ENCODE measurements around the gene RHBDL2.
"Not testable (repeated sequence)": the region's sequence is repeated elsewhere in the genome, so short reads cannot be mapped to it uniquely, and the experiment has no call there.

The RHBDL2 gene

DNA sequence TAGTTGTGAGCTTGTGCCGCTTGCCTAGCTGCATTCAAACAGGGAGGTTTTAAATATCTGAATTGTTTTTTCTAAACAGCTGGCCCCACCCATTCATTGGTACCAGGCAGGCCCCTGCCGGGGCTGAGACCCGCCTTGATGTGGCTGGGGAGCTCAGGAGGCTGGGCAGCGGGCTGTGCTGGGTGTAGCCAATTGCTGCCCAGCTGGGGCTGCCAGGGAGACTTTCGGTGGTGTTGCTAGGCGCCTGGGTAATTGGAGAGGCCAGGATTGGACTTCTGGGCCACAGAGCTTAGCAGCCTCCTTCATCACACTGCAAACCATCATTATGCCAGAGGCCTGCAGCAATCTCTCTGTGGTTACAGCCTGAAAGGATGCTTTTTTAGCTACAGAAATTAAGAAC, 12.2 kb downstream of the RHBDL2 start:
- DNase-seq, result no peak

DNA sequence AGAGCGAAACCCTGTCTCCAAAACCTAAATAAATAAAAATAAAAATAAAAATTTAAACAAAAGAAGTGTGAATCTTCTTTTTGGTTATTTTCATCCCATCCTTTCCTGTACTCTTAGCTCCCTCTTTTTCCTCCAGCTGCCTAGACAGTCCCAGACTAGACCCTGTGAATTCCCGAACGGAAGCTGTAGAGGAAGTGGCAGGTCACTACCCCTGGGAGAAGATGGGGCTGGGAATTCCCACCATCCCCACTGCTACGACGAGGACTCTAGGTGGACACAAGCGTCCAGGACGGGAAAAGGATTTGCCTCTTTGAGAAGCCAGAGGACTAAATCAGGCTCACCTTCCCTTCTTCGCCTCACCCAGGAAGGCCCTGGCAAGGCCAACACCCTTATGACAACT, 12.6 kb downstream of the RHBDL2 start:
- no peak for DNase-seq

DNA sequence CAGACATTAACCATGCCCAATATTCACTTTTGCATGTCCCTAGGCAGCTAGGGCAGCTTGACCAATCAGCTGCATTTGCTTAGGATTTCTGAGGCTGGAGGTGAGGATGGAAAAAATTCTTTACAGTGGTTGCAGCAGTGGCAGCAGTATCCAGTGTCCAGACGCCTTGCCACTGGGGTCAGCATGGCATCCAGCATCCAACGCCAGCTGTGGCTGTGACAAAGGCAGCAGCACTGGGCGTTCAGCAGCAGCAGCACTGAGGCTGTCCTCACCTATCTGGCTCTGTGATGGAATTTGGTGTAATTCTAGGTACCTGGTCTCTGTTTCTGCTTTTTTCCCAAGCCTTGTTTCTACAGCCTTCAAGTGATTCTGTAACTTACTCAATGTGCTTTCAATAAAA, 15.5 kb downstream of the RHBDL2 start:
- no peak for DNase-seq

DNA sequence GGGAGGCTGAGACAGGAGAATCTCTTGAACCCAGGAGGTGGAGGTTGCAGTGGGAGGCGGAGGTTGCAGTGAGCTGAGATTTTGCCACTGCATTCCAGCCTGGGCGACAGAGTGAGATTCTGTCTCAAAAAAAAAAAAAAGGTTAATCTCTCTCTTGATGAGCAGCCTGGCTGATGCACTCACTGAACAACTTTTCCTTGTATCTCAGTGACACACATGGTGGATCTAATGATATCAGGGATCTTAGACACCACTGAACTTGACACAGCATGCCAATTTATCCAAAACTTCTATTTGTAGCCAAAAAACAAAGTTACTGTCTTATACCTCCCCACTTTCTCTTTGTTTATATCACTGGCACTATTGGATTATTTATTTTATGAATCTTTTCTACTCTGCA, 16.2 kb downstream of the RHBDL2 start:
- DNase-seq, result no peak

DNA sequence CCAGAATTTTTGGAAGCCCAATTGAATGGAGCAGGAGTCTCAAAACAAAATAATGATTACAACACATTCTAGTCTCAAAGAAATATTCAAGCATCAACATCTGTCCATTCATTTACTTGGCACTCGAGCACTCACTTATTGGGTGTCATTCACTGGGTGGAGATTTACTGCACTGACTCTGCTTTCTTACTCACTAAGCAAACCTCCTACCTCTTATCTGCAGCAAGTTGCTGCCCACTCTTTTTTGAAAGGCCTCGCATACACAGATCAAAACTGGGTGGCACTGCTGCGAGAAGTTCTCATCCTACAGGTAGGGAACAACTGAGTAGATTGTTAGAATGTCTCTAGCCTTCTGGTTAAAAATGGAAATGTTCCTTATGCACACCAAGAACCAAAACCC, 18.0 kb downstream of the RHBDL2 start:
- DNase-seq, result no peak

DNA sequence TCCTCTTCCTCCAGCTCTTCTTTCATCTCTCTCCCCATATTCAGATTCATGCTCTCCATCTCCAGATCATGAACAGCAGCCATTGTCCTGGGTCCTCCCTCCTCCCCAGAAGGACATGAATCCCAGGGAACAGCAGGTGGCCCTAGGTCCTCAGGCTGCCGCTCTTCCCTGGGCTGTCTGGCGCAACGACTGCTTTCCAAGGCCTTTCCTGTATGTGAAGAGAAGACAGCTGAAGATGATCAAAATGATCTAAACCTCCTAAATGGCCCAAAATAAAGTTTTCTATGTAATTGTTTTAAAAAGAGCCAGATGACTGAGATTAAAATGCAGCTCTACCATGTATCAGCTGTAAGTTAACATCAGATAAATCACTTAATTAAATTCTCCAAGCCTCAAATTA, 22.5 kb downstream of the RHBDL2 start:
- DNase-seq, result no peak

DNA sequence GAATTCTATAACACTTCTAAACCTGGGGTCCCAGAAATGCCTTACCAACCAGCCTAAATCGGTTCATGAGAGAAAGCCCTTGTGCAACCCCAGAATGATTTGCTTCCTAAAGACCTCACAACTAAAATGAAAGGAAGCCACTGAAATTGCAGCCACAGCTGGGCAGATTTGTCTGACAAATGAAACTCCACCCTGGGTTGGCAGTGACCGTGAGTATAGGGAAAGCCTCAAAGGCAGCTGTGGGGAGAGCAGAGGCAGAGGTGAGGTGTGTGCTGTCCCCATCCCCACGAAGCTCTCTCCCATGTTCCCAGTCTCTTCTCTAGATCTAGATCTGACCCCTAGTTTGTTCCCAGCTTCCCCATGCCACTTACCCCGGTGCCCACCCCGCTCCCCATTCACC, 23.1 kb downstream of the RHBDL2 start:
- DNase-seq, result no peak

DNA sequence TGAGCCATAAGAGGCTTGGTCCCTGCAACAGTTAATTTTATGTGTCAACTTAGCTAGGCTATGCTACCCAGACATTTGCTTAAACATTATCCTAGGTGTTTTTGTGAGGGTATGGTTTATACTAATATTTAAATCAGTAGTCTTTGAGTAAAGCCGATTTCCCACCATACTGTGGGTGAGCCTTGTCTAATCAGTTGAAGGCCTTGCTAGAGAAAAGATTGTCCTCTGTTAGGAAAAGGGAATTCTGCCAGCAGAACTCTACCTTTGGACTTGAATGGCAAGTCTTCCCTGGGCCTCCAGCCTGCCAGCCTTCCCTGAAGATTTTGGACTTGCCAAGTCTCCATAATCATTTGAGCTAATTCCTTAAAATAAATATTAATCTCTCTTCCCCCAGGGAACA, 23.9 kb downstream of the RHBDL2 start:
- no peak for DNase-seq

DNA sequence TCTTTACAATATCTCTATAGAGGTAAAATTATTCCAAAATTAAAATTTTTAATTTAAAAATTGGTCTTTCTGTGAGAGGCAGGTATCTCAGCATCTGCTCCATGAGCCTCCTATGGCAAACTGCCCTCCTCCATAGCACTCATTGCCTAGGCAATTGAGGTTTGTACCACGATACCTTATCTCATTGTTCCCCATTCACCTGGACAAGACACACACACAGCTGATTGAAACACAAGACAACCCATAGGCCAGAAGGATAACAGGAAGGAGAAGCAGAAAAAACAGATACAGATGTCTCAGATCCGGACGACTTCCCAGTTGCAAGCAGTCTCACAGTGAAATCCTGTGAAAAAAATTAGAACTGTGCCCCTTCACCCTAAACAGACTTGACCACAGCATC, 24.3 kb downstream of the RHBDL2 start:
- DNase-seq, result no peak

DNA sequence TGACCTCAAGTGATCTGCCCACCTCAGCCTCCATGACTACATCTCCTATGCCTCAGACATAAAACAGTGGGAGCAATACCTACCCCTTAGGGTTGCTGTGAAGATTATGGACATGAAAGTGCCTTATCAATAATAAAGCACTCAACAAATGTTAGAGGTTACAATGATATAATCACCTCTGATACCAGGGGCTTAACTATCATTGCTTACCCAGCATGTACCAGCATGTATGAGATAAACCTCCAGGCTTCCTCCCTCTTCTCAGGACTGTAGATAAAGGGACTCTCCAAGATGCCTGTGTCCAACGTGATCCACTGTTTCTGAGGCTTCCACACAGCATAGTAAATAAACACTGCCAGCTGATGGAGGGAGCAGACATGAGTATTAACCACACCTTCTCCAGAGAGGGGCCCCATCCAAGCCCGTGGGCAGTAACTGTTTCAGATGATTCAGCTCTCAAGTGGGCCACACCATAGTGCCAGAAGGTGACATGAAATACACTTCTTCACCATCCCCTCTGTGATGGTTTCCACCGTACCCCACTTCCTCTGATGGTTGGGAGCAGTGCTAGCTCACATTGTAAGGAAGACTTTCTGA, 26.2 kb downstream of the RHBDL2 start:
- no peak for DNase-seq

DNA sequence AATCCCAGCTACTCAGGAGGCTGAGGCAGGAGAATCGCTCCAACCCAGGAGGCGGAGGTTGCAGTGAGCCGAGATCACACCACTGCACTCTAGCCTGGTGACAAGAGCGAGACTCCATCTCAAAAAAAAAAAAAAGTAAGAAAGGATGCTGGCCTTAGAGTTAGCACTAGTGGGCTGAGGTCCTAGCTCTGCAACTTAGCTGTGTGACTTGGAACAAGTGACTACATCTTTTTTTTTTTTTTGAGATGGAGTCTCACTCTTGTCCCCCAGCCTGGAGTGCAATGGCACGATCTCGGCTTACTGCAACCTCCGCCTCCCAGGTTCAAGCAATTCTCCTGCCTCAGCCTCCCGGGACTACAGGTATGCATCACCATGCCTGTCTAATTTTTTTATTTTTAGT, 26.7 kb downstream of the RHBDL2 start:
- DNase-seq, result not testable (repeated sequence)

DNA sequence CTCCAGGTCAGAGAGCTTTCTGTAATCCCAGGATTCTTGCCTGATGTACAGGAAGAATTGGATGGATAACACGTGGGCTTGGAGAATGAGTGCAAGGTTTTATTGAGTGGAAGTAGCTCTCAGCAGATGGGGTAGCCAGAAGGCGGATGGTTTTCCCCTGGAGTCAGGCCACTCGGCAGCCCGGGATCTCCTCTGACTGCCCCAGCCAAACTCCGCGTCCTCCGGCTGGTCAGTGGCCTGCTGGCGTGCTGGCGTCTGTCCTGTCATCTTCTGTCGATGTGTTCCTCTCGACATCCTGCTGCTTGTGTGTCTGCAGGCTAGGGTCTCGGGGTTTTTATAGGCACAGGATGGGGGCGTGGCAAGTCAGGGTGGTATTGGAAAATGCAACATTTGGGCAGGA, 32.8 kb downstream of the RHBDL2 start:
- DNase-seq, result no peak

DNA sequence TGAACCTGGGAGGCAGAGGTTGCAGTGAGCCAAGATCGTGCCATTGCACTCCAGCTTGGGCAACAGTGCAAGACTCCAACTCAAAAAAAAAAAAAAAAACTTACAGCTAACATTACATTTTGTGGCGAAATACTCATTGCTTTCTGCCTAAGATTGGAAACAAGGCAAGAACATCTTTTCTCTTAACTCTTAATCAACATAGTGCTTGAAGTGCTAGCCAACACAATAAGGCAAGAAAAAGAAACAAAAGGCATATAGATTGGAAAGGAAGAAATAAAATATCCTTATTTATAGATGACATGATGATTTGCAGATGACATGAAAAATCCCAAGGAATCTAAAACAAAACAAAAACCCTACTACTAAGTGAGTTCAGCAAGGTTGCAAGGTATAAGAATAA, 35.6 kb downstream of the RHBDL2 start:
- no peak for DNase-seq

DNA sequence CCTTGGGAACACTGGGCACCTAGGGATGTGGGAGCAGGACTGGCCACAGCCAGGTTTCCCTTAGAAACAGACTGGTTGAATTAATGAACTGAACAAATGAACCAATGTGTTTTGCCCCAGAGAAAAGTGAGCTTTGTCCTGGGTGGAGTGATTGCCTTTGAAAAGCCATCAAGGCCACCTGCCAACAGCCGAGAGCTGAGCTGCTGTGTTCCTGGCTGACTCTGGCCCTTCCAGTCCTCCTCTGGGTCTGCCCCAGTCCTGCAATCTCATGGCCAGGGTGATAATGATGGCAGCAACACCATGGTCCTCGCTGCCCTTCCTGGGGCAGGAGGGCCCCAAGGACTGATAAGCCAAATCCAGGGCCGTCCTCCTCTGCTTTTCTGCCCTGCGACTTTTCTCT, 42.1 kb downstream of the RHBDL2 start:
- no peak for DNase-seq

DNA sequence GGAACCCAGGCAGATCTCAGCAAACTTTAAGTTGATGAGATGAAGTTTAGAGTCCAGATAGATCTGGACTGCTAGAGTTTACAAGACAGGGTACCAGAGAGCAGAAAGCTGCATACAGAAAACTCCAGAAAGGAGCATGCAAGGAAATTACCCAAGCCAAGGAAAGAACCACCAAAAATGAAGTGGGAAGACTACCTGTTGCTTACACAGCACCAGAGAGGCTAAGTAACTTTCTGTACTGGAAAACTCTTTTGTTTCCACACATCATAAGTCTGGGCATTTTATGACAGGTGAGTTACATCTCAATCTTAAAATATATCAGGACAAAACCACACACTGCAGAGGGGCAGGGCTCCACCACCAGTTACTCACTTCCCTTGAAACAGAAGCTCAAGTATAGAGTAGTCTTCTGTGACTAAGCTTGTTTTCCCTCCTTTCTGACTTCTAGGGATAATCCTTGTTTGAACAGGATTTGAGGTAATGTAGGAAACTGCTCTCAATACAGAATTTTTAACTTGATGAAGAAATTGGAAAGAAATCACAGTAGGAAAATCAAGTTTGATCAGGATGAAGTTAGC, 42.9 kb downstream of the RHBDL2 start:
- no peak for DNase-seq

DNA sequence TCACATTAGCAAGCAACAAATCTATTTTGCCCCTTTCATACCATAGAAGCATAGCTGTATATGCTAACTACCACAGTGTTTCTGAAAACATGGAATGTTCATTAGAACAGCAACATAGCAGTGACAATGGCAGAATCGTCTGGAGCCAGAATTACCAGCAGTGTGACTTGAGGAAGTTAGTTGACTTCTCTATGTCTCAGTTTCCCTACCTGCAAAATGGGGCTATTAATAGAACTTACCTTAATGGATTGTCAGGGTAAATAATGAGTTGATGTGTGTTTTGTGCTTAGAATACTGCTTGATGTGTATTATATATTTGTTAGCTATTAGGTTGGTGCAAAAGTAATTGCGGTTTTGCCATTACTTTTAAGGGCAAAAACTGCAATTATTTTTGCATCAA, 45.5 kb downstream of the RHBDL2 start:
- no peak for DNase-seq

DNA sequence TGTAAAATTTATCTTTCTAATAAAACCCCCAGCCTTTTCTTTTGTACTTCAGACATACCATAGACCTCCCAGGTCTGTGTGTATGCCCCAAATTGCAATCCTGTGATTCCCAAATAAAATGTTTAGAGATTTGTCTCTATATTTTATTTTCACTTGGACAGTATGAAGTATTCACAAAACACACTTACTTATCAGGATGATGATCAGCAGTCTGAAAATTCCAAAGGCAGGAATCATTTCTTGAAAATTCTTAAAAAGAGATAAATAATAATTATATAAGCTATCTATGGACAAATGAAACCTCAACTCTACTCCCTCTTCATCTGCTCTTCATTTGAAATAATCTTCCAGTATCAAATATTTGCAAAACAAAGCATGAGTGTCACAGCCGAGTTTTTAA, 48.7 kb downstream of the RHBDL2 start:
- DNase-seq, result no peak

DNA sequence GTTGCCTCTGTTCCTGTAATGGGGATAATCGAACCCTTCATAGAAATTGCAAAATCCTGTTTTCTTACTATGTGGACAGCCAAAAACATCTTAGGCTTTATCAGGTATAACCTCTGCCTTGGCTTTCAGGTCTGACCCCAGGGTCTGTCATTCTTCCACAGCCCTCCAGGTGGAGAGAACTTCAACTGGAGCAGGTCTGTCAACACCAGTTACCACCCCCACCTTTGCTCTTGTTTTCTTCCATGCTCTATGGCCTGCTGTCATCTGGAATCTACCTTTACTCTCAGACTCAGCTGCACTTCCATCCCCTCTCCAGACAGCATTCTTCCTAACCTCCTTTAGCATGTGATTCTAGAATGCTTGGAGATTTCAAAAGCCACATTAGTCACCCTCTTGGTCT, 49.9 kb downstream of the RHBDL2 start:
- no peak for DNase-seq

DNA sequence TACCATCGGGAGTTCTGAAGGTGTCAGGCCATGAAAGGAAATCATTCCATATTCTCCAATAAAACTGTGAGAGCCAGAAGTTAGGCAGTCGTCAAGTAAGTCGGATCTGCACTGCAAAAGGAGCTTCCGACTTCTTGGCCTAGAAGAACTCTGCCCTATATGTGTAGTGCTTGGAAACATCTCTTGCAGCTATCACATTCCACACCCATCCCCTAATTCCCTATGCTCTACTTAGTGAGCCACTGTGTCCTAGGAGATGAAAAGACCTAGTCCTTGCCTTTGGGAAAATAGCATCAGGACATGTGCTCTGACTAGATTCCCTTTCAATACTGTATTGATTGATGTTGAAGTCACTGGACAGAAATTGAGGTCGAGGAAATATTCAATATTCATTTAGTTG, 52.0 kb downstream of the RHBDL2 start:
- no peak for DNase-seq

DNA sequence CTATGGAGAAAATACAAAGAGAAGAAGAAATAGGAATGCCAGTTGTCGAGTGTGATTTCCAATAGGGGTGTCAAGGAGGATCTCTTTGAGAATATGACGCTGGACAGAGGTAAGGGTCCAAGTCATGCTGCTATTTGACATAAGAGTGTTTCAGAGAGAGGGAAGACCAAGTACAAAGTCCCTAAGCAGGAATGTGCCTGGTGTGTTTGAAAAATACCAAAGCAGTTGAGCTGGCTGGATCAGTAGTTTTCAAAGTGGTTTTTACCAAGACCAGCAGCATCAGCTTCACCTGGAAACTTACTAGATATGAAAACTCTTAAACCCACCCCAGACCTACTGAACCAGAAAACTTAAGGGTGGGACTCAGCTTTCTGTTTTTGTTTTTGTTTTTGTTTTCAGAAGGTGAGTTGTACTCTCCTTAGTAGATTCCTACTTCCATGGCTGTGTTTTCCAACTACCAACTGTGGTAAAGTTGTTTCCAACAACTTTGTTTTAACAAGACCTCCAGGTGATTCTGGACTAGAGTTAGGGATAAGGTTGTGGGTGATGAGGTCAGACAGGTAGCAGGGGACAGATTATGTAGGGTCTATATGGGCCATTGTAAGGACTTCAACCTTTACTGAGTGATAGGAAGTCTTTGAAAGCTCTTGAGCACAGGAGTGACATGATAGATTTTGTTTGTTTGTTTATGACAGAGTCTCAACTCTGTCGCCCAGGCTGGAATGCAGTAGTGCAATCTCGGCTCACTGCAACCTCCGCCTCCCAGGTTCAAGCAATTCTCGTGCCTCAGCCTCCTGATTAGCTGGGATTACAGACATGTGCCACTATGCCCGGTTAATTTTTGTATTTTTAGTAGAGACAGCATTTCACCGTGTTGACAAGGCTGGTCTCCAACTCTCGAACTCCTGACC, 53.0 kb downstream of the RHBDL2 start:
- no peak for DNase-seq

DNA sequence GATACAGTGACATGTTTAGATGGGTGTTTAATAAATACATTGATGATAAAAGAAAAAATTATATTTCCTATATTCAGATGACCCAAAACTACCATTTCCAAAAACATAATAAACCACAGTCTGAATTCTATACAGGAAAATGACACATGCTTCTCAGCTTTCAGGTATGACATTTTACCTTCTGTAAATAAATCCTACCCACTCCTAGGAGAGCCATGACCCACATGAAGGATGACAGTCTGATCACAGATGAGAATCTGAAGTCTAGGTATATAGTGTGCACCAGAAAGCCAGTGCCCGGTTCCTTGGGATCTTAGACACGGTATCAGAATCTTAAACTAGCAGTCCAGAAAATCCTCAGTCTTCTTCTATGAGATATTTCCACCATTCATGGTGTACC, 56.5 kb downstream of the RHBDL2 start:
- no peak for DNase-seq

DNA sequence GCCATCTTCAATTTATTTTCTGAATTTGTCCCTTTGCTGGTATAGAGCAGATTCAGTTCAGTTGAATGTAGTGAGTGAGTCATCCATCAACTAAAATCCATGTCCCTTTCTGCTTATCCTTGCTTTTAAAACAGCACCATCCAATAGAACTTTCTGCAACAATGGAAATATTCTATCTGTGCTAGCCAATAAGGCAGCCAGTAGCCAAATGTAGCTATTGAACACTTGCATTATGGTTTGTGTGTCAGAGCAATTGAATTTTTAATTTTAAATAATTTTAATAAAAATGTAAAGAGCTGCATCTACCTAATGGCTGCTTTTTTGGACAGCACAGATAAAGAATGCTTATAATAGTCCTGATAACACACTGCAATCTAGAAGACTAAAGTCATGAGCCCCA, 60.1 kb downstream of the RHBDL2 start, which contains the start of gene GJA9:
Gene GJA9, minus strand, starts transcription at position 101 of the 400 bp plus-strand sequence. CDS start 5,489 bp downstream, outside the sequence.
- no peak for DNase-seq

DNA sequence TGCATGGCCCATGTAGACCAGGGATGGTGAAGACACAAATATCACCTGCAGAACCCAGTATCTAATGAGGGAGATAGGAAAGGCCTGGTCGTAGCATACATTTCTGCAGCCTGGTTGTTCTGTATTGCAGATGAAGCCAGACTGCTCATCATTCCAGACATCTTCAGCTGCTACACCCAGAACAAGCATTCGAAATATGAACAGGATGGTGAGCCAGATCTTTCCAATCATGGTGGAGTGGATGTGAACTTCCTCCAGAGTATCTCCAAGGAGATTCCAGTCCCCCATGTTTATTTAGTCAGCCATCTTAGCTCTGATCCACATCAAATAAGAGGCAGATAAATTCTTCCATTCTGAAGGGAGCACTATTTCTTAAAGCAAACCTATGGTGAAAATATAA, 65.8 kb downstream of the RHBDL2 start:
- DNase-seq, result no peak

Data from CD4-positive, alpha-beta T cell treated with Interleukin-15 for 1 hour (primary cell).